ENCODE results near the gene SRA1. TPM values are rescaled to one million over a fixed set of nuclear protein-coding genes. Genes with fewer than 3 reads are reported as not detected.

Gene SRA1
- total and polyA plus RNA-seq, 2 of the 8 experiments (the other 6 are each of a cell fraction or from before 2014, with no cell fraction given) = 27.4 to 39.4 TPM

GRCh38 chr5:140598836-140599235, 41.6 kb upstream of the SRA1 start:
- H3K18ac ChIP-seq (ENCODE audit: extremely low read depth, low read length) = no peak overlapping the region
- no peak overlapping the region for H3K23ac ChIP-seq (ENCODE audit: insufficient read length)
- H3K4me2 ChIP-seq (ENCODE audit: insufficient read depth in 1 of 2, low read depth in 2 of 2, low read length in 2 of 2) = no peak overlapping the region
- no peak overlapping the region for H2BK12ac ChIP-seq (ENCODE audit: low read depth, low read length)
- no peak overlapping the region for H3K56ac ChIP-seq (replicated peaks; ENCODE audit: insufficient read length, low read depth, low read length)
- H3K4me1 ChIP-seq (replicated peaks in 1 of 4; ENCODE audit: control insufficient read depth in 3 of 4, insufficient read depth in 4 of 4, low read length in 3 of 4) = no peaks in the 10 kb centered on the region
- no peak overlapping the region for H2AFZ ChIP-seq (ENCODE audit: low read length)
- no peaks in the 10 kb centered on the region for H3K9me3 ChIP-seq (ENCODE audit: insufficient read depth in 2 of 2, low read depth in 1 of 2, low read length in 1 of 2)
- 73% methylated on average over 2 of the region's 2 CpGs; no CpG with 5 or more reads in 1 of the 2 experiments for WGBS, 2 experiments (ENCODE audit: extremely low coverage in 1 of 2, insufficient coverage in 1 of 2, insufficient read length in 1 of 2, insufficient replicate concordance in 2 of 2, low coverage in 1 of 2, low lambda C conversion rate in 2 of 2, missing lambda C conversion rate in 1 of 2)
- ChIA-PET CTCF (ENCODE audit: partially characterized antibody) (no interaction called here), POLR2A (ENCODE audit: partially characterized antibody) (no interaction called here)
- no peak overlapping the region for H3K14ac ChIP-seq (ENCODE audit: insufficient read length)
- no peak overlapping the region for H2AK5ac ChIP-seq (ENCODE audit: low read depth, low read length)
- H3K36me3 ChIP-seq (ENCODE audit: control insufficient read depth in 2 of 4, insufficient read depth in 4 of 4, low read length in 3 of 4) = no peaks in the 10 kb centered on the region
- no peaks in the 10 kb centered on the region for H3K79me1 ChIP-seq (ENCODE audit: low read depth, low read length)
- no peak overlapping the region for H2BK15ac ChIP-seq (ENCODE audit: low read length)
- H3K79me2 ChIP-seq (ENCODE audit: control insufficient read depth in 1 of 2, insufficient read depth in 2 of 2, low read length in 2 of 2) = no peaks in the 10 kb centered on the region
- H3K4me3 ChIP-seq (ENCODE audit: extremely low read depth in 1 of 4, insufficient read depth in 2 of 4, low read depth in 3 of 4, low read length in 4 of 4) = no peak overlapping the region
- DNase-seq (ENCODE audit: low read depth in 1 of 2, low spot score in 2 of 2) (no peak), FAIRE-seq (no peak)
- no peaks in the 10 kb centered on the region for H3K27me3 ChIP-seq (replicated peaks in 1 of 4; ENCODE audit: control insufficient read depth in 3 of 4, extremely low read depth in 1 of 4, insufficient read depth in 3 of 4, low read length in 3 of 4)
- H2BK20ac ChIP-seq (ENCODE audit: low read length) = no peak overlapping the region
- no peak overlapping the region for H3K27ac ChIP-seq (ENCODE audit: low read depth, low read length)
- no peak overlapping the region for H4K8ac ChIP-seq (ENCODE audit: extremely low read depth, insufficient read depth, low read length)
- H3K4ac ChIP-seq (replicated peaks; ENCODE audit: insufficient read length, low read depth, low read length) = no peak overlapping the region
- no peak overlapping the region for H4K91ac ChIP-seq (replicated peaks; ENCODE audit: insufficient read length, low read length)
- H4K5ac ChIP-seq (ENCODE audit: insufficient read length, low read depth, low read length) = no peak overlapping the region
- H4K20me1 ChIP-seq (replicated peaks in 1 of 2; ENCODE audit: control insufficient read depth in 1 of 2, insufficient read depth in 2 of 2, low read length in 2 of 2) = no peaks in the 10 kb centered on the region
- no peak overlapping the region for H2BK120ac ChIP-seq (replicated peaks; ENCODE audit: low read depth, low read length)
- H3K9ac ChIP-seq (replicated peaks in 1 of 4; ENCODE audit: extremely low read depth in 1 of 4, low read depth in 3 of 4, low read length in 3 of 4) = no peak overlapping the region
- H3K23me2 ChIP-seq (ENCODE audit: low read depth, low read length) = no peaks in the 10 kb centered on the region
- H2BK5ac ChIP-seq (ENCODE audit: low read depth, low read length) = no peak overlapping the region
- TF ChIP-seq CHD7 (IDR thresholded peaks at IDR 0.05; ENCODE audit: insufficient replicate concordance, low read length) = no peak

All from H1 (cell line).